ENCODE results near the gene ADAMTS12. TPM values are rescaled to one million over a fixed set of nuclear protein-coding genes. Genes with fewer than 3 reads are reported as not detected.

The ADAMTS12 gene
- polyA plus RNA-seq, 3 donors: not detected

GRCh38 chr5:33526755-33527154, 365.0 kb downstream of the ADAMTS12 start:
- no peak for TF ChIP-seq CTCF (IDR thresholded peaks at IDR 0.05)
- no peak overlapping the region for H3K27ac Mint-ChIP-seq

GRCh38 chr5:33524476-33524875, 367.3 kb downstream of the ADAMTS12 start:
- Histone ChIP-seq H3K4me2 (replicated peaks; ENCODE audit: extremely low read depth, low read length, poor library complexity, severe bottlenecking) (no peak overlapping the region), H3K9me3 (replicated peaks in 1 of 2; ENCODE audit: control insufficient read depth in 1 of 2, insufficient read depth in 1 of 2, low read length in 2 of 2) (peaks cover 0 to 4% of the 10 kb centered on the region in 2 donors), H2AFZ (ENCODE audit: insufficient read depth, low read depth, low read length, poor library complexity, severe bottlenecking) (no peak overlapping the region), H3K79me2 (ENCODE audit: insufficient read depth, low read length) (no peaks in the 10 kb centered on the region), H4K20me1 (ENCODE audit: insufficient read depth, low read length) (no peaks in the 10 kb centered on the region), H3K27ac (ENCODE audit: low read depth in 1 of 2, low read length in 2 of 2) (no peak overlapping the region), H3K36me3 (replicated peaks in 1 of 2; ENCODE audit: control insufficient read depth in 1 of 2, insufficient read depth in 2 of 2, low read length in 2 of 2) (no peaks in the 10 kb centered on the region), H3K27me3 (ENCODE audit: control insufficient read depth in 2 of 2, insufficient read depth in 2 of 2, low read length in 2 of 2) (no peaks in the 10 kb centered on the region), H3K4me1 (ENCODE audit: control insufficient read depth in 1 of 2, insufficient read depth in 2 of 2, low read length in 2 of 2) (no peaks in the 10 kb centered on the region), H3K9ac (ENCODE audit: insufficient read depth, low read length, poor library complexity, severe bottlenecking) (no peak overlapping the region), H3K4me3 (replicated peaks in 1 of 3; ENCODE audit: low read depth in 2 of 3, low read length in 3 of 3) (no peak overlapping the region)
- Mint-ChIP-seq H3K27me3 (ENCODE audit: low read depth in 3 of 3) (peaks cover 0 to 2% (median 2%) of the 10 kb centered on the region in 3 donors), H3K36me3 (no peaks in the 10 kb centered on the region), H3K9me3 (peaks cover 0 to 12% (median 6%) of the 10 kb centered on the region in 7 donors), H3K27ac (no peak overlapping the region), H3K4me3 (no peak overlapping the region), H3K4me1 (no peaks in the 10 kb centered on the region)
- no peak for DNase-seq
- intact Hi-C loops (cut with micrococcal nuclease): no loop called here
- no peak for TF ChIP-seq CTCF (IDR thresholded peaks at IDR 0.05)
- 95% methylated on average over 2 of the region's 2 CpGs for WGBS (ENCODE audit: insufficient coverage)

More at GRCh38 chr5:33526755-33527154, 365.0 kb downstream of the ADAMTS12 start:
- no peaks in the 10 kb centered on the region for H3K79me2 ChIP-seq (ENCODE audit: insufficient read depth, low read length)
- Mint-ChIP-seq H3K4me3 (no peak overlapping the region), H3K36me3 (no peaks in the 10 kb centered on the region), H3K4me1 (no peaks in the 10 kb centered on the region), H3K27me3 (ENCODE audit: low read depth in 3 of 3) (peaks cover 0 to 2% (median 2%) of the 10 kb centered on the region in 3 donors), H3K9me3 (peaks cover 0 to 12% (median 2%) of the 10 kb centered on the region in 7 donors)
- WGBS (ENCODE audit: insufficient coverage): 93% methylated on average over 4 of the region's 4 CpGs
- no peaks in the 10 kb centered on the region for H3K4me1 ChIP-seq (ENCODE audit: control insufficient read depth in 1 of 2, insufficient read depth in 2 of 2, low read length in 2 of 2)
- no peak overlapping the region for H2AFZ ChIP-seq (ENCODE audit: insufficient read depth, low read depth, low read length, poor library complexity, severe bottlenecking)
- DNase-seq: no peak
- H3K9ac ChIP-seq (ENCODE audit: insufficient read depth, low read length, poor library complexity, severe bottlenecking): no peak overlapping the region
- no peak overlapping the region for H3K27ac ChIP-seq (ENCODE audit: low read depth in 1 of 2, low read length in 2 of 2)
- no peaks in the 10 kb centered on the region for H3K27me3 ChIP-seq (ENCODE audit: control insufficient read depth in 2 of 2, insufficient read depth in 2 of 2, low read length in 2 of 2)
- H3K9me3 ChIP-seq (replicated peaks in 1 of 2; ENCODE audit: control insufficient read depth in 1 of 2, insufficient read depth in 1 of 2, low read length in 2 of 2): no peaks in the 10 kb centered on the region
- H3K36me3 ChIP-seq (replicated peaks in 1 of 2; ENCODE audit: control insufficient read depth in 1 of 2, insufficient read depth in 2 of 2, low read length in 2 of 2): no peaks in the 10 kb centered on the region
- intact Hi-C loops (cut with micrococcal nuclease): no loop called here
- no peak overlapping the region for H3K4me2 ChIP-seq (replicated peaks; ENCODE audit: extremely low read depth, low read length, poor library complexity, severe bottlenecking)
- H4K20me1 ChIP-seq (ENCODE audit: insufficient read depth, low read length): no peaks in the 10 kb centered on the region
- no peak overlapping the region for H3K4me3 ChIP-seq (replicated peaks in 1 of 3; ENCODE audit: low read depth in 2 of 3, low read length in 3 of 3)

Data from CD14-positive monocyte (primary cell).